ENCODE data around the gene VPS72.
"Not testable (repeated sequence)": the region's sequence is repeated elsewhere in the genome, so short reads cannot be mapped to it uniquely, and the experiment has no call there.

The VPS72 gene, protein sequence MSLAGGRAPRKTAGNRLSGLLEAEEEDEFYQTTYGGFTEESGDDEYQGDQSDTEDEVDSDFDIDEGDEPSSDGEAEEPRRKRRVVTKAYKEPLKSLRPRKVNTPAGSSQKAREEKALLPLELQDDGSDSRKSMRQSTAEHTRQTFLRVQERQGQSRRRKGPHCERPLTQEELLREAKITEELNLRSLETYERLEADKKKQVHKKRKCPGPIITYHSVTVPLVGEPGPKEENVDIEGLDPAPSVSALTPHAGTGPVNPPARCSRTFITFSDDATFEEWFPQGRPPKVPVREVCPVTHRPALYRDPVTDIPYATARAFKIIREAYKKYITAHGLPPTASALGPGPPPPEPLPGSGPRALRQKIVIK

DNA sequence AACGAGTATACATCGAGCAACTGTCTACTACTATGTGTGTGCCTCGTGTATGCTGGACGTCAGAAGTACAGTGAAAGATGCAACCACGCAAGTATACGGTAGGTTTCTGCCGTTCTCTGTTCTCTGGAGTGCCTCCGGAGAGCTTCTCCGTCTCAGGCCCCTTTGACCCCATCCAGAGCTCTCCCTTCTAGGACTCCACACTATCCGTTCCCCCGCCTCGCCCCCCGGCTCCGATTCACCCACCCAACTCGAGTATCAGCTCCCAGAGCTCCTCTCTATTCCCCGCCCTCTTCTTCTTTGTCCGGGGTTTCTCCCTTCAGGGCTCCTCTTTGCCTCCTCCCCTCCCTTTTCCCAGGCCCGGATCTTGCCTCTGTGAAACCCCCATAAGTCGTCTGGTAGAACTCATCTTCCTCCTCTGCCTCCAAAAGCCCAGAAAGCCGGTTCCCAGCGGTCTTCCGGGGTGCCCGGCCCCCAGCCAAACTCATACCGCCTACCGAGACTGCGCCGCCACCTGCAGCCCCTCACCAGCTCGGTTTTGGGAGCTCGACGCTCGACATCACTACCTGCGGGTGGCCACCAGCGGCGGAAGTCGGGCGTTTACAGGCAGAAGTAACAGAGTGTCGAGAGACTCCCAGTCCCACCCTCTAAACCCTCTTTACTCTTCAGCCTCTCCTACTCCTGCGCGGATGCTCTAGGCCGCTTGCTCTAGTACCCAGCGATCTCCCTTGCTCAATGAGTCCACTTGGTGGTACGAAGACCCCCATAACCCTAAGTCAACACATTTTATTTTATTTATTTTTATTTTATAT lies at the start of gene VPS72:
Gene VPS72, minus strand, starts transcription at position 561 of the 809 bp plus-strand sequence. Its CDS starts 76 bp downstream, at position 485.
- peak; percentile 92 for DNase-seq

DNA sequence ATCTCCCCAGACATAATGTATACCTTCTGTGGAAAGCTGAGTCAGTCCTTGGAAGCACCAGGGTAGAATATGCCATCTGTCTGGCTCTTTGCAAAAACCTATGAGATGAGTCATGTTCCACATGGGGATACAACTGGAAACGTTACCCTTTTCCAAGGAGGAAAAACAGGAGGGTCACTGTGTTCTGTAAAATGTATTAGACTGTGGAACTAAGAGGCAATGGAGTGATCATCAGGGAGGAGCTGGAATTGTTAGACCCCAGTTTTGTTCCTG lies 48.4 kb upstream of the VPS72 start:
- DNase-seq, result no peak

DNA sequence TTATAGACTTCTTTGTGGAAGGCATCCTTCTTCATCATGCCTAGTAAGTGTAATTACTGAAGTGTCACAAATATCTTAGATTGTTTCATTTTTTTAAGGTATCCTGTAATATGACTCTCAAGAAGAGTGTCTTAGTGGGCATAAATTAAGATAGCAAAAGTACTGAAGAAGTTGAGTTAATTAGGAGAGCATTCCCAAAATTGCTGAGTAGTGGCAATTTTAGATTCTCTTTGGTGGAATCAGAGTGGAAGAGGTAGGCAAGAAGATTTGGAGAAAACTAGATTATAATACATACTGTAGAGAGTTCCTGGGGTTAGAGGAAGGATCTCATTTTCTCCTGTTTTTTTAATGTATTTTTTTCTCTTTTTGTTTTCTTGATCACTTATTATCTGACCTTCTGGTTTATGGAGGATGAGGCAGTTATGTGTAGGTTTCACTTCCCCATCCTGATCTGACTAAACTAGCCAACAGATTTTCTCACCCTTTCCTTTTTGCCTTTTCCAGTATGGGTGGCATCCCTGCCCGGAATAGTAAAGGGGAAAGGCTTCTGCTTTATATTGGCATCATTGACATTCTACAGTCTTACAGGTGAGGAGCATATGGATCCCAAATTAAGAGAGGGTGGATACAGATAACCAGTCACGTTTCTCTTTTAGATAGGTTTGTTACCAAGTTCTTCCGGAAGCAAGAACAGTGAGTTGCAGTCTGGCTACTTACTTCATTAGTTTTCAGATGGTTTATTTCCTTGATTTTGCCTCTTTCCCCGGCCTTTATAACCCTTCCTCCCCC lies 47.9 kb upstream of the VPS72 start:
- no peak for DNase-seq

DNA sequence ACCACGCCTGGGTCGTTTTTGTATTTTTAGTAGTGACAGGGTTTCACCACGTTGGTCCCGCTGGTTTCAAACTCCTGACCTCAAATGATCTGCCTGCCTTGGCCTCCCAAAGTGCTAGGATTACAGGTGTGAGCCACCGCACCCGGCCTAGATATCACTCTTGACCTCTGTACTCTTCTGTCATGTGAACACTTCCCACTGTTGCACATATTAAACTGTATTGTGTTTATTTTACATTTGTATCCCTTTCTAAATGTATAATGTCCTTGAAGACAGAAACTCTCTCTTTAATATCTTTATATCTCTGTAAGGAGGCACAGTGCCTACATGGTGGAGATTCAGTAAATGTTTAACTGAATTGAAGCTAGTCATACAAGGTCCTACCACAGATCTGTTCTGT lies 45.2 kb upstream of the VPS72 start:
- DNase-seq, result no peak

DNA sequence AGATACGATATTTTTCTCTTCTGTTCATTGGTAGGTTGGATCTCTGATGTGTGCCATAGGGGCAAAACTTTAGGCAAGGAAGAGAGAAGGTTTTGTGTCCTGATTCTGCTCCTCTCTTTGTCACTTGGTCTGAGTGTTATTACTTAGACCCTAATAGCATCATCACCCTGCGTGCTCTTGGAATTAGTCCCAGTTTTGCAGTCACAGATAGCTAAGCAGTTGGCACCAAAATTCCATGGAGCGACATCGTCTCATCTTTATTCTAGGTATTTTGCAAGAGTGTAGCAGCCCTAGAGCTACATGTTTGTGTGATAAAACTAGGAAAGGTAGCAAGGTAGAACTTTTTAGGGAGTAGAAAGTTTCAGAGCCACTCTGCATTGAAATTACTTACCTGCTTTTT lies 32.1 kb upstream of the VPS72 start:
- DNase-seq, result no peak

DNA sequence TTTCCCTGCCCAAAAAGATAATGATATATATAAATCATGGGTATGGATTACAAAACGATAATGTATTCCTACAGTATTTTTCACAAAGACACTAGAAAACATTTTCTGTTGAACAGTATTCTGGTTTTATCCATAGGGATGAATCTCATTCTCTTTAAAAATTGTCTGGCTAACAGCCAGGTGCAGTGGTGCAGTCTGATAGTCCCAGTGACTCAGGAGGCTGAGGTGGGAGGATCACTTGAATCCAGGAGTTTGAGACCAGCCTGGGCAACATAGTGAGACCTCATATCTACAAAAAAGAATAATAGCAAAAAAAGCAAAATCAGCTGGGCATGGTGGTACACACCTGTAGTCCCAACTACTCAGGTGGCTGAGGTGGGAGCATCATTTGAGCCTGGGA lies 31.6 kb upstream of the VPS72 start:
- no peak for DNase-seq

DNA sequence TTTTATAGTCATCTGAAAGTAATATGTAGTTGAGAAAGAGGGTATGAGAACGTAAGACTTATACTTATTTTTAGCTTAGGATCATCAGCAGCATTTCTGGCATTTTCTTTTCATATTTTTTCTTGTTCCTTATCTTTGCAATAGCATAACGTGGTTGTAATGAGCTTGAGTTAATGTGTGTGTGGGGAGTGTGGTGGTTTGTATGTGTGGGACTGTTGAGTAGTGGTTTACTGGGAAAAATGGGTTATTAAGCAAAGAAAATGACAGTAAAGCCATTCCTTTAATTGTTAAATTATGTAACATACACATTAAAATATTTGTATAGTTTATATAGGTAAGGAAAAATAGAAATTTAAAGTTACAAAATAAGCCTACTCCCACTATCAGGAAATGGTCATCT lies 23.6 kb upstream of the VPS72 start:
- no peak for DNase-seq

DNA sequence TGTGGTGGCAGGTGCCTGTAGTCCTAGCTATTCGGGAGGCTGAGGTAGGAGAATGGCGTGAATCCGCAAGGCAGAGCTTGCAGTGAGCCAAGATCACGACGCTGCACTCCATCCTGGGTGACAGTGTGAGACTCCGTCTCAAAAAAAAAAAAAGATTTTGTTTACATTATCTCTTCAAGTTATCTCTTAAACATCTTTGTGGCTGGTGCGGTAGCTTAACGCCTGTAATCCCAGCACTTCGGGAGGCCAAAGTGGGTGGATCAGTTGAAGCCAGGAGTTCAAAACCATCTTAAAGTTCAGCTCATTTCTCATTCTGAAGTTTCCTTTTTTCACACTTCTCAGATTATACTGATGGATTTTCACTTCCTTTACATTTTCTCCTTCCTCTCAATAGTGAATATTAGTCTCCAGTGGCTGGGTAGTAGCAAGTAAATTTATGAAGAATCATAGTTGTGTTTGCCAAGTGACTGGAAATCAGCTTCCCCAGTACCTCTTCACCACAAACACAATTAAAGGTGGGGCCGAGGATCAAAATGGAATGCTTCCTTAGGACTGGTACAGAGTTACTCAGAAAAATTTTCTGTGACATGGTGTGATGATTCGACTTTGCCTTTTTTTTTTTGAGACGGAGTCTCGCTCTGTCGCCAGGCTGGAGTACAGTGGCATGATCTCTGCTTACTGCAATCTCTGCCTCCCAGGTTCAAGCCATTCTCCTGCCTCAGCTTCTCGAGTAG lies 22.1 kb upstream of the VPS72 start:
- DNase-seq, result no peak

DNA sequence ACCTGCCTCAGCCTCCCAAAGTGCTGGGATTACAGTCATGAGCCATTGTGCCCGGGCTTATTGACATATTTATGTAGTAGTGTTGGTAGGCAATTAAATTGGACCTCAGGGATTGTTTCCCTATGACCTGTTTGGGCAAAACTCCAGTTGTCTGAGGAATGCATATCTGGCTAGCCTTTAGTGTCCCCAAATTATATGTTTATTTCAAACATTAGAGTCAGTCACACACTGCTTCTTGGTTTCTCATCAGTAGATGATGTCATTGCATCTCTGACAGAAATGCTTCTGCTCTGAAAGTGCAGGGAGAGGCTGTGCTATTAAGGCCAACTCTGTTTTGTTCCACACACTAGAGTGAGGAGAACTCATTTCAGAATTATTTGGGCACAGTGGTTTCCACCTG lies 20.8 kb upstream of the VPS72 start:
- no peak for DNase-seq

DNA sequence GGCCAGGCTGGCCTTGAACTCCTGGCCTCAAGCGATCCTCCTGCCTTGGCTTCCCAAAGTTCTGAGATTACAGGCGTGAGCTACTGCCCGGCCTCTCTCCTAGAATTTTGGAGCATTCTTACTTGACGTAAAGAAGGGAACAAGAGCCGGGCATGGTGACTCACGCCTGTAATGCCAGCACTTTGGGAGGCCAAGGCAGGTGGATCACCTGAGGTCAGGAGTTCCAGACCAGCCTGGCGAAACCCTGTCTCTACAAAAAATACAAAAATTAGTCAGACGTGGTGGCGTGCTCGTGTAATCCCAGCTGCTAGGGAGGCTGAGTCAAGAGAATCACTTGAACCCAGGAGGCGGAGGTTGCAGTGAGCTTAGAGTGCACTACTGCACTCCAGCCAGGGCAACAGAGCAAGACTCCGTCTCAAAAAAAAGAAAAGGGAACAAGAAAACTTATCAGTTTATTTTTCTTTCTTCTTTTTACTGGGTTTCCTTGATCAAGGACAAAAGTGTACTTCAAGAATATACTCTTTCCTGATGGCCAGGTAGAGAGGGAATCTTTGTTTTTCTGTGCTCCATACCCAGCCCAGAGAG lies 15.5 kb upstream of the VPS72 start:
- not testable (repeated sequence) for DNase-seq

DNA sequence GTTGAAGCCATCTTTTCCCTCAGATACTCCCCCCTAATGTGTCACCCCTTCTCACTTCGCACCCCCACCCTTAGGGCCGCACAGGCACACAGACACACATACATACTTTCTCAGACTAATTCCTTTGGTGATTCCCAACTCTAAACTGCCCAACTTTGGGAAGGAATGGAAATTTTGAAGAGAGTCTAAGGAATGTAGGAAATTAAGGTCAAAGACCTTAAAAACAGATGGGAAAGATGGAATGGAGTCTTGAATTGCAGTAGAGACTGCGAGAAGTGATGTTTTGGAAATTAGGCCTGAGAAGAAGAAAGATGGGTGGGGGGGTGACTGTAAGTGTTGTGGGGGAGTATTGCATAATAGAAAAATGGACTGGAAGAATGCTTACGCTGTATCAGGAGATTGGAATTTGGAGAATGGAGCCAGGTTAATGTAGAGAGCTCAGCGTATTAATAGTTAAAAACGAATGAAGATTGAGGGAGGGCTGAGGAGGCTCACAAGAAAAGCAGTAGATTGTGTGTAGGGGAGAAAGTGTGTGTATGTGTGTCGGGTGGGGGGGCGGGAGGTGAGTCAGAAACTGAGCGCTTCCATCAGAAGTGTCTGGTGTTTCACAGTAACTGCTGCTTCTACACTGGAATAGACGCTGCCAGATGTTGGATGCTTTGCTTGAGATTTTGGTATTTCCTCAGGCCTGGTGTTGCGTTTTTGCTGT lies 10.0 kb upstream of the VPS72 start:
- DNase-seq, result no peak

DNA sequence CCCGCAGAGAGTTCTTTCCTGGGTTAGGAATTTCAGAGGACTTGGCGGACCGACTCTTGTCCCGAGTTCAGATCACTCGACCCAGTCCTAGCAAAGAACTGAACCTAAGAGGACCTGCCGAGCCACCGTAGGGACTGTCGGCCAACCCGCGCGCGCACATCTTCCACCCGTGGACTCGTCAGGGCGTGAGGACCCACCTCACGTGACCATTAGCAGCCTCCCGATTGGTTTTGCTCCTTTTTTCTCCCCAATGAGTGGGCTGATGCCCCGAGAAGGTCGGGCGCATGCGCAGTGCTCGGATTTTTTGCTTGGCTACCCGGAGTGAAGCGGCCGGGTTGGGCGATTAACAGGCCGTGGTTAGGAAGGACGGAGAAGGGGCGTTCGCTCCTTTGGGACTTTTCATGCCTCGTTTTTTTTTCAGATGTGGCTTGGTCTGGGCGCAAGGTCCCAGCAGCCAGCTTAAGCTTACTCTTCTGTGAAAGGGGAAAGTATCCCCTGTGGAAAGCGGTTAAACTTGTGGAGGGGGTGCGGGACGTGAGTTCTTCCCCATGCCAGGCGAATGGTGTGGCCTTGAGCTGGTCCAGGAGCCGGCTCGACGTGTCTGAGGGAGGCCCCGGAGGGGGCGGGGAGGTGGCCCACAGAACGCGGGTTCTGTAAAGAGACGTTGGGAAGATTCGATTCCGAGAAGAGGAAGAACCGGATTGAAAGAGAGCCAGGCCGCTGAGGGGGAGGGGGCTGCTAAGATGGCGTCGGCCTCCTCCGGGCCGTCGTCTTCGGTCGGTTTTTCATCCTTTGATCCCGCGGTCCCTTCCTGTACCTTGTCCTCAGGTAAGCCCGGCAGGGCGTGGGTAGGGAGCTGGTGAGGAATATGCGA lies 8.5 kb upstream of the VPS72 start, which contains the start of gene PIP5K1A:
Gene PIP5K1A, plus strand, starts transcription at position 299 of the 874 bp plus-strand sequence. Its CDS starts 445 bp downstream, at position 744.
- peak; percentile 97 for DNase-seq

DNA sequence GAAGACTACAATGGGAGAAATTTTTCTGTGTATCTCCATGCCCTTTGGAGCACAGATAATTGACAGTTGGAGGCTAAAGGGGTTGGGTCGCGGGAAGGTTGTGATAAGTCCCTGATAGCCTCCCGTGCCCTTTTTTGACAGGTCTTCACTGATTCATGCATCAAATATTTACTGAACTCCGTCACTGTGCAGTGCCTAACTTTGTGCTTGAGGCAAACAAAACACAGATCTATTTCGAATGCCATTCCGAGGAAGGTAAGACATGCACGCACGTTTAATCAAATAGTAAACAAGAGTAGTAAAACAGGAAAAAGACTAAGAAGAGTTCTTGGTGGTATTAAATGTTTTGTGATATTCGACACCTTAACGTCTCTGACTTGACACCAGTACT lies 7.9 kb upstream of the VPS72 start:
- no peak for DNase-seq

DNA sequence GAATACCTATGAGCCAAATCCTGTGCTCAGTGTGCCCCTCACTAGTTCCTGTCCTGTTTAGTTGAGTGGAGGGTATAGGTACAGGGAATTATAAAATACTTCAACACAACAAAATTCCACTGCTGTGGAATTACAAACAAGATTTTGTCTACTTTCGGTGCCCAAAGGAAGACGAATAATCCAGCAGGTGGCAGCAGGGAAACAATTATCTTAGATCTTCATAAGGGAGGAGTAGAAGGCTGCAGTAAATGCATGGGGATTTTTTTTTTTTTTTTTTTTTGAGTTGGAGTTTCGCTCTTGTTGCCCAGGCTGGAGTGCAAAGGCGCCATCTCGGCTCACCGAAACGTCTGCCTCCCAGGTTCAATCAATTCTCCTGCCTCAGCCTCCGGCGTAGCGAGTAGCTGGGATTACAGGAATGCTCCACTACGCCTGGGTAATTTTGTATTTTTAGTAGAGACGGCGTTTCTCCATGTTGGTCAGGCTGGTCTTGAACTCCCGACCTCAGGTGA lies 6.3 kb upstream of the VPS72 start:
- peak; percentile 88 for DNase-seq

DNA sequence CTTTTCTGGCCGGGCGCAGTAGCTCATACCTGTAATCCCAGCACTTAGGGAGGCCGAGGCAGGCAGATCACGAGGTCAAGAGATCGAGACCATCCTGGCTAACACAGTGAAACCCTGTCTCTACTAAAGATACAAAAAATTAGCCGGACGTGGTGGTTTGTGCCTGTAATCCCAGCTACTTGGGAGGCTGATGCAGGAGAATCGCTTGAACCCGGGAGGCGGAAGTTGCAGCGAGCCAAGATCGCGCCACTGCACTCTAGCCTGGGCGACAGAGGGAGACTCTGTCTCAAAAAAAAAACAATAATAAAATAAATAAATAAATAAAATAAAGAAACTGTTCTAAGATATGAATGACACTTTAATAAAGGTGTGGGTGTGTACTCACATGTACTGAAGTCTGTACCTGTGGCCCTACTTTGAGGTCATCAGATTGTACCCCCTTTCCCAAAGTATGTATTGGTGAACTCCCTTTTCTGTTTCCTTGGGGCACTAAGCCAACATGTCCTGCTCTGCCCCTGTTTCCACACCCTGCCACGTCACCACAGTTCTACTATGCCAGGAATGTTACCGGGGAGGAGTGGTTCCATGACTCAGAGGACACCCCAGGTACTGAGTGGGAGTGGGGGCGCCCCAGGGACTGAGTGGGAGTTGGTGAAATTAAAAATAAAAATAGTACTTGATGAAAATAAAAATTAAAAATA lies 5.0 kb upstream of the VPS72 start:
- peak; percentile 2 for DNase-seq

DNA sequence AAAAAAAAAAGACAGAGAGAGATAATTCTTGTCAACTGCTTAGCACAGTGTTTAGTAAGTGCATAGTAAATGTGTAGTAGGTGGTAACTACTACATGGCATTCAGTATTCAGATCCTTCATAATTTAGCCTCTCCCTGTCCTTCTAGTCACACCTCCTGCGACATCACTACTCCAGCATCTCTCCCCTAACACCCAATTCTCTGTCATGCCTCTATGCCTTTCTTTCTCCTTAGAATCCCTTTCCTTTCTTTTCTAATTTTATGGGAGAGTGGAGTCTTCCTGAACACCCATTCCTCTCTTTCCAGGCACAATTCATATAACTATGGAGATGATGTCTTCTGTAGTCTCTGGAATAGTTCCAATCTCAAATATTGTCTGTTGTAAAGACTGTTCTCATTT lies 3.9 kb upstream of the VPS72 start:
- DNase-seq, result no peak

DNA sequence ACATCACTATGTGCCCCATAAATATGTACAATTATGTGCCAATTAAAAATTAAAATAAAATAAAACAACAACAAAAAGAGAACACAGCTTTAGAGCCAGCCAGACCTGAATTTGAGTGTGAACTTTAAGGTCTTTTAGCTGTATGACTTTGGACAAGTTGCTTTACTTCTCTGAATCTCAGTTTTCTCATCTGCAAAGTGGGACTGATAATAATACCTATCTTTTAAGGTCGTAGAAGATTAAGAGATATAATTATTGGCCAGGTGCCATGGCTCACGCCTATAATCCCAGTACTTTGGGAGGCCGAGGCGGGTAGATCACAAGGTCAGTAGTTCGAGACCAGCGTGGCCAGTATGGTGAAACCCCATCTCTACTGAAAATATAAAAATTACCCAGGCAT lies 3.3 kb upstream of the VPS72 start:
- no peak for DNase-seq

DNA sequence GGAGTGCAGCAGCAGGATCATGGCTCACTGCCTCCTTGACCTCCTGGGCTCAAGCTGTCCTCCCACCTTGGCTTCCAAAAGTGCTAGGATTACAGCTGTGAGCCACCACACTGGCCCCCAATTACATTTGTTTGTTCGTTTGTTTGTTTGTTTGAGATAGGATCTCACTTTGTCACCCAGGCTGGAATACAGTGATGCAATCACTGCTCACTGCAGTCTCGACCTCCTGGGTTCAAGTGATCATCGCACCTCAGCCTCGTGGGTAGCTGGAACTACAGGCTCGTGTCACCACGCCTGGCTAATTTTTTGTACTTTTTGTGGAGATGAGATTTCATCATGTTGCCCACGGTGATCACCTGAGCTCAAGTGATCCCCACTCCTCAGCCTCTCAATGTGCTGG lies 2.0 kb upstream of the VPS72 start:
- no peak for DNase-seq

DNA sequence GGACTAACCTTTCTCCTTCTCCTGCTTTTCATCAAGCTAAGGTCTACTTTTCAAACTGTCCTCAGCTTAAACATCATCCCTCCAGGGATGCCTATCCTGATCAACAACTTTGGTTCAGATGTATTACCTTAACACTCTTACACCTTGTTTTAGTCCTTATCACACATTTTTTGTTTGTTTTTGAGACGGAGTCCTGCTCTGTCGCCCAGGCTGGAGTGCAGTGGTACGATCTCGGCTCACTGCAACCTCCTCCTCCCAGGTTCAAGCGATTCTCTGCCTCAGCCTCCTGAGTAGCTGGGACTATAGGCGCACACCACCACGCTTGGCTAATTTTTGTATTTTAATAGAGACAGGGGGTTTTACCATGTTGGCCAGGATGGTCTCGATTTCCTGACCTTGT lies 1.3 kb downstream of the VPS72 start:
- not testable (repeated sequence) for DNase-seq

DNA sequence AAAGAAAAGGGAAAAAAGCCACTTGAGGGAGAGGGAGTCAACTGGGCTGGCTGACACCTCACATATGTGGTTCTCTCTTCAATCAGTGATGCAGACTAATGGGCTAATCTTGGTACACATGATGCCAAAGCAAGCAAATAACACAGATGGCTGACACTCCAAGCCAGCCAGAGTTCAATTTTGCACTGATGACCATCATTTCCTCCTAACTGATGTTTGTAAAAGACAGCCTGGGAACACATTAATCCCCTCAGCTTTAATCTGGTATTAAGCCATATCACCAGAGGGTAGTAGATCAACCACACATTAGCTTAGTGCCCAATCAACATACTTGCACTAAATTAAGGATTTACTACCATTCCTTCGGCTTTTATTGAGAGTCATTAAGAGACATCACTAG lies 2.8 kb downstream of the VPS72 start:
- no peak for DNase-seq
